CD4-positive, alpha-beta T cell treated with Interleukin-17A for 1 hour (primary cell): ENCODE results near the gene BFSP1.

ENCODE experiments used
- DNase-seq: peaks from one replicate; pipeline ENCODE4 v3.0.0-alpha.2; 2020

BFSP1 gene

GRCh38 chr20:17495826-17496225 is 35.4 kb downstream of the BFSP1 start:
- no peak for DNase-seq

- DNase-seq, result no peak
Observed at GRCh38 chr20:17494201-17494600, 37.0 kb downstream of the BFSP1 start.

- DNase-seq, result no peak
Observed at GRCh38 chr20:17493173-17493572, 38.0 kb downstream of the BFSP1 start.

- no peak for DNase-seq
Observed at GRCh38 chr20:17491488-17491887, 39.7 kb downstream of the BFSP1 start.

- DNase-seq, result no peak
Observed at GRCh38 chr20:17491041-17491440, 40.1 kb downstream of the BFSP1 start.

GRCh38 chr20:17490501-17490900 is 40.7 kb downstream of the BFSP1 start:
- DNase-seq, result no peak

GRCh38 chr20:17488916-17489600 is 42.1 kb downstream of the BFSP1 start:
- DNase-seq, result no peak

GRCh38 chr20:17485017-17485416 is 46.2 kb downstream of the BFSP1 start:
- no peak for DNase-seq

- no peak for DNase-seq
Observed at GRCh38 chr20:17482536-17482935, 48.6 kb downstream of the BFSP1 start.

- no peak for DNase-seq
Observed at GRCh38 chr20:17481661-17482060, 49.5 kb downstream of the BFSP1 start.

- DNase-seq, result no peak
Observed at GRCh38 chr20:17480696-17481095, 50.5 kb downstream of the BFSP1 start.

GRCh38 chr20:17479063-17479657 is 52.0 kb downstream of the BFSP1 start:
- no peak for DNase-seq

GRCh38 chr20:17473659-17474058 is 57.5 kb downstream of the BFSP1 start:
- no peak for DNase-seq

- no peak for DNase-seq
Observed at GRCh38 chr20:17471606-17472187, 59.5 kb downstream of the BFSP1 start.

GRCh38 chr20:17470973-17471372 is 60.2 kb downstream of the BFSP1 start:
- no peak for DNase-seq

- no peak for DNase-seq
Observed at GRCh38 chr20:17470521-17470920, 60.7 kb downstream of the BFSP1 start.

- DNase-seq, result no peak
Observed at GRCh38 chr20:17469246-17470030, 61.7 kb downstream of the BFSP1 start.

GRCh38 chr20:17468073-17468840 is 62.9 kb downstream of the BFSP1 start:
- no peak for DNase-seq

- no peak for DNase-seq
Observed at GRCh38 chr20:17467120-17467655, 64.0 kb downstream of the BFSP1 start.

- DNase-seq, result no peak
Observed at GRCh38 chr20:17466641-17467040, 64.5 kb downstream of the BFSP1 start.

- DNase-seq, result no peak
Observed at GRCh38 chr20:17465236-17465635, 65.9 kb downstream of the BFSP1 start.

GRCh38 chr20:17463711-17464110 is 67.5 kb downstream of the BFSP1 start:
- DNase-seq, result no peak

- DNase-seq, result no peak
Observed at GRCh38 chr20:17461941-17462340, 69.2 kb downstream of the BFSP1 start.
